Measurements from ENCODE around the gene PAPLN. TPM values are rescaled to one million over a fixed set of nuclear protein-coding genes. Genes with fewer than 3 reads are reported as not detected.

Gene PAPLN
- total RNA-seq, 1 experiment from 2014 or later, result 0.40 TPM

DNA sequence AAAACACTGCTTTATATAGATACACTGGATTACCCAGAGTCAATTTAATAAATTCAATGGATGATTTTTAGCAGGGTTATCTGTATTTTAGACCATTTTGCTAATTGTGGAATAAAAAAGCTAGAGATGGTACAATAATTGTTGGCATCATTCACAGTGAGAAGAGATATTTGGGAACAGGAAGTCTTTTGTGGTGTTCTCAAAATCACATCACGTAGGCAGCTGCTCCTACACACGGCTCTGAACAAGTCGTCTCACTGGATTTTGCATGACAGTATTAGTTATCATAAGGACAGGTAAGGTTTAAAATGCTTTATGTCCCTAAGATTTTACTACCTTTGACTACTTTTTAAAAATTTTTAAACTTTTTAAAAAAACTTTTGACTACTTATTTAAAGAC, 52.0 kb downstream of the PAPLN start:
- ATAC-seq, result no peak
- intact Hi-C loops (cut with micrococcal nuclease), result no loop called here
- no peaks in the 10 kb centered on the region for H3K27me3 ChIP-seq (ENCODE audit: low read length)
- no peak overlapping the region for H3K9ac ChIP-seq (ENCODE audit: low read length)
- H3K79me2 ChIP-seq (ENCODE audit: low read length), result no peaks in the 10 kb centered on the region
- DNase-seq, result no peak
- no peaks in the 10 kb centered on the region for H3F3A ChIP-seq (ENCODE audit: low read length, unreplicated experiment)
- no peak overlapping the region for H3K27ac ChIP-seq (ENCODE audit: low read length)
- H3K4me1 ChIP-seq (ENCODE audit: insufficient read depth, low read length), result peaks cover 5% of the 10 kb centered on the region
- H3K4me3 ChIP-seq (ENCODE audit: low read length), result no peak overlapping the region
- no peak overlapping the region for H2AFZ ChIP-seq (ENCODE audit: low read length)
- no peaks in the 10 kb centered on the region for H3K9me2 ChIP-seq (replicated peaks; ENCODE audit: low read length)
- BruUV-seq (replicated peaks), result no TSS peak
- H4K20me1 ChIP-seq (ENCODE audit: low read length), result no peaks in the 10 kb centered on the region
- TF ChIP-seq, protein P1, sequence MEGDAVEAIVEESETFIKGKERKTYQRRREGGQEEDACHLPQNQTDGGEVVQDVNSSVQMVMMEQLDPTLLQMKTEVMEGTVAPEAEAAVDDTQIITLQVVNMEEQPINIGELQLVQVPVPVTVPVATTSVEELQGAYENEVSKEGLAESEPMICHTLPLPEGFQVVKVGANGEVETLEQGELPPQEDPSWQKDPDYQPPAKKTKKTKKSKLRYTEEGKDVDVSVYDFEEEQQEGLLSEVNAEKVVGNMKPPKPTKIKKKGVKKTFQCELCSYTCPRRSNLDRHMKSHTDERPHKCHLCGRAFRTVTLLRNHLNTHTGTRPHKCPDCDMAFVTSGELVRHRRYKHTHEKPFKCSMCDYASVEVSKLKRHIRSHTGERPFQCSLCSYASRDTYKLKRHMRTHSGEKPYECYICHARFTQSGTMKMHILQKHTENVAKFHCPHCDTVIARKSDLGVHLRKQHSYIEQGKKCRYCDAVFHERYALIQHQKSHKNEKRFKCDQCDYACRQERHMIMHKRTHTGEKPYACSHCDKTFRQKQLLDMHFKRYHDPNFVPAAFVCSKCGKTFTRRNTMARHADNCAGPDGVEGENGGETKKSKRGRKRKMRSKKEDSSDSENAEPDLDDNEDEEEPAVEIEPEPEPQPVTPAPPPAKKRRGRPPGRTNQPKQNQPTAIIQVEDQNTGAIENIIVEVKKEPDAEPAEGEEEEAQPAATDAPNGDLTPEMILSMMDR (conservative IDR thresholded peaks at IDR 0.05; ENCODE audit: low read depth, low read length), result no peak
- no peak for TF ChIP-seq EZH2phosphoT487 (IDR thresholded peaks at IDR 0.05; ENCODE audit: borderline replicate concordance, low read length)
- TF ChIP-seq EZH2 (IDR thresholded peaks at IDR 0.05; ENCODE audit: low read length, unreplicated experiment), result no peak
- H3K4me2 ChIP-seq (ENCODE audit: low read length), result no peak overlapping the region
- ChIA-PET CTCF (interaction anchor here (0.5 kb wide), 1 partner anchor 435 kb away, joined by 3 read pairs; no protein-coding TSS in a partner anchor), POLR2A (ENCODE audit: unreplicated experiment) (no interaction called here)
- H3K9me3 ChIP-seq (ENCODE audit: low read length), result no peaks in the 10 kb centered on the region
- H3K36me3 ChIP-seq (ENCODE audit: low read depth, low read length), result peaks cover 4% of the 10 kb centered on the region; the same call in 1 of the 2 replicates

GRCh38 chr14:73289729-73290128, 52.4 kb downstream of the PAPLN start:
- no peak overlapping the region for H3K27ac ChIP-seq (ENCODE audit: low read length)
- H3K4me2 ChIP-seq (ENCODE audit: low read length), result no peak overlapping the region
- CTCF ChIA-PET, result no interaction called here
- no peaks in the 10 kb centered on the region for H3F3A ChIP-seq (ENCODE audit: low read length, unreplicated experiment)
- BruUV-seq (replicated peaks), result no TSS peak
- no peaks in the 10 kb centered on the region for H3K9me3 ChIP-seq (ENCODE audit: low read length)
- TF ChIP-seq, protein P1 (conservative IDR thresholded peaks at IDR 0.05; ENCODE audit: low read depth, low read length), result no peak
- TF ChIP-seq EZH2phosphoT487 (IDR thresholded peaks at IDR 0.05; ENCODE audit: borderline replicate concordance, low read length) (no peak), EZH2 (IDR thresholded peaks at IDR 0.05; ENCODE audit: low read length, unreplicated experiment) (no peak)
- no peaks in the 10 kb centered on the region for H3K79me2 ChIP-seq (ENCODE audit: low read length)
- H3K4me3 ChIP-seq (ENCODE audit: low read length), result no peak overlapping the region
- no peaks in the 10 kb centered on the region for H4K20me1 ChIP-seq (ENCODE audit: low read length)
- H2AFZ ChIP-seq (ENCODE audit: low read length), result no peak overlapping the region
- ATAC-seq (no peak), DNase-seq (no peak)
- H3K27me3 ChIP-seq (ENCODE audit: low read length), result no peaks in the 10 kb centered on the region
- H3K9me2 ChIP-seq (replicated peaks; ENCODE audit: low read length), result no peaks in the 10 kb centered on the region
- H3K4me1 ChIP-seq (ENCODE audit: insufficient read depth, low read length), result peaks cover 7% of the 10 kb centered on the region
- intact Hi-C loops (cut with micrococcal nuclease), result loop anchor here (10.0 kb wide), 1 partner anchor 345 kb away; no protein-coding TSS in a partner anchor
- no peak overlapping the region for H3K9ac ChIP-seq (ENCODE audit: low read length)
- H3K36me3 ChIP-seq (ENCODE audit: low read depth, low read length), result peaks cover 4% of the 10 kb centered on the region; the same call in 1 of the 2 replicates
- POLR2A ChIA-PET (ENCODE audit: unreplicated experiment), result no interaction called here

DNA sequence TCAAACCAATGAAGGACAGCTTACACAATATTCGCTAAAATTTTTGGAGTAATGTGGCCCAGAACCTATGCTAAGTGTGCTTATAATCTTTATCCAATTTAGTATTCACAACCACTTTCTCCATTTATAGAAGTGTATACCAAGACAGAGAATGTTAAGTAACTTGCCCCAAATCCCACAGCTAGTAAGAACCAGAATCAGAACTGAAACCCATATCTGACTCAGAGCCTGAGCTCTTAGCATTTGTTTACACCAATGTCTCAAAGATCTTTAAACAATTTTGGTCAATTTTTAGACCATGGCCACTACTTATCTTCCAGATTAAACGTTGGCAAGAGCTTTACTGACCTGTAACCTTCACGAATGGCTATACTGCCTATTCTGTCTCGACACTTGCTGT, 53.0 kb downstream of the PAPLN start:
- ATAC-seq, result no peak
- Histone ChIP-seq H3F3A (ENCODE audit: low read length, unreplicated experiment) (no peaks in the 10 kb centered on the region), H3K27ac (ENCODE audit: low read length) (no peak overlapping the region), H3K4me3 (ENCODE audit: low read length) (no peak overlapping the region), H3K4me2 (ENCODE audit: low read length) (no peak overlapping the region), H4K20me1 (ENCODE audit: low read length) (no peaks in the 10 kb centered on the region), H3K9ac (ENCODE audit: low read length) (no peak overlapping the region), H3K27me3 (ENCODE audit: low read length) (no peaks in the 10 kb centered on the region), H3K79me2 (ENCODE audit: low read length) (no peaks in the 10 kb centered on the region), H2AFZ (ENCODE audit: low read length) (no peak overlapping the region), H3K4me1 (ENCODE audit: insufficient read depth, low read length) (peaks cover 7% of the 10 kb centered on the region), H3K9me3 (ENCODE audit: low read length) (no peaks in the 10 kb centered on the region), H3K36me3 (ENCODE audit: low read depth, low read length) (peaks cover 4% of the 10 kb centered on the region), H3K9me2 (replicated peaks; ENCODE audit: low read length) (no peaks in the 10 kb centered on the region)
- intact Hi-C loops (cut with micrococcal nuclease), result loop anchor here (10.0 kb wide), 1 partner anchor 345 kb away; no protein-coding TSS in a partner anchor
- ChIA-PET CTCF (no interaction called here), POLR2A (ENCODE audit: unreplicated experiment) (interaction anchor here (0.7 kb wide), 1 partner anchor 232 kb away, joined by 4 read pairs; the partner anchor contains the start of gene RBM25)
- no TSS peak for BruUV-seq (replicated peaks)
- TF ChIP-seq, protein P1 (conservative IDR thresholded peaks at IDR 0.05; ENCODE audit: low read depth, low read length), result no peak
- TF ChIP-seq EZH2 (IDR thresholded peaks at IDR 0.05; ENCODE audit: low read length, unreplicated experiment) (no peak), EZH2phosphoT487 (IDR thresholded peaks at IDR 0.05; ENCODE audit: borderline replicate concordance, low read length) (no peak)
- no peak for DNase-seq
